NT2/D1 (cell line): ENCODE data around the gene OTULIN.

ENCODE experiments used
- SUZ12 ChIP-seq: IDR thresholded peaks from 2 replicates; pipeline ENCODE4 v1.6.1; 2011; ENCODE audit not compliant: insufficient read length, insufficient read depth; ENCODE audit errors: extremely low read depth
- YY1 ChIP-seq: IDR thresholded peaks from 2 replicates; pipeline ENCODE4 v1.6.1; 2011; ENCODE audit not compliant: insufficient read length, insufficient read depth

- TF ChIP-seq YY1 = no peak
- no peak for TF ChIP-seq SUZ12
Measured at GRCh38 chr5:14693070-14693469, 28.6 kb downstream of the OTULIN start.
